PC-3 (cell line): ENCODE results near the gene ERICH2. TPM values are rescaled to one million over a fixed set of nuclear protein-coding genes. Genes with fewer than 3 reads are reported as not detected.

Experiments
- ATAC-seq: fragments of 200-7000 bp; cut with Tn5 transposase; 2 replicates; pipeline ENCODE4 v1.9.1; 2020; ENCODE audit warnings: mild to moderate bottlenecking, moderate library complexity
- BruUV-seq: library from RNA; stranded (reverse); fragments of 400-500 nt; replicated peaks from 2 replicates; lab custom pipeline; 2021; lab: Mats Ljungman, UMichigan
- CTCF ChIA-PET: fragments of 300-600 bp; sonication (Branson Sonifier 250); formaldehyde crosslinking; loops from one replicate; lab custom pipeline; 2022; ENCODE audit warnings: antibody characterized with exemption; lab: Charles Lee
- POLR2A ChIA-PET: fragments of 300-600 bp; sonication (Branson Sonifier 250); formaldehyde crosslinking; loops from one replicate; lab custom pipeline; 2022; ENCODE audit warnings: antibody characterized with exemption; ENCODE audit not compliant: unreplicated experiment; lab: Charles Lee
- DNase-seq: peaks from one replicate; pipeline ENCODE4 v3.0.0-alpha.2; 2015
- H2AFZ ChIP-seq: fragments of 300-600 bp; sonication (generic); 2 replicates; pipeline ENCODE4 v1.6.0; 2016; ENCODE audit warnings: antibody characterized with exemption, low read length
- H3F3A ChIP-seq: fragments of 300-600 bp; sonication (generic); one replicate; pipeline ENCODE4 v1.6.0; 2017; ENCODE audit warnings: antibody characterized with exemption, low read length, control low read depth, mild to moderate bottlenecking; ENCODE audit not compliant: unreplicated experiment
- H3K27ac ChIP-seq: fragments of 300-600 bp; sonication (generic); 2 replicates; pipeline ENCODE4 v1.5.1; 2016; ENCODE audit warnings: mild to moderate bottlenecking, low read length
- H3K27me3 ChIP-seq: fragments of 300-600 bp; sonication (generic); 2 replicates; pipeline ENCODE4 v1.6.1; 2016; ENCODE audit warnings: low read length, mixed read lengths
- H3K36me3 ChIP-seq: fragments of 300-600 bp; sonication (generic); 2 replicates; pipeline ENCODE4 v1.6.1; 2016; ENCODE audit warnings: low read depth, mixed run types, low read length, mixed read lengths
- H3K4me1 ChIP-seq: fragments of 300-600 bp; sonication (generic); 2 replicates; pipeline ENCODE4 v1.5.1; 2016; ENCODE audit warnings: low read length; ENCODE audit not compliant: insufficient read depth
- H3K4me2 ChIP-seq: fragments of 300-600 bp; sonication (generic); 2 replicates; pipeline ENCODE4 v1.6.0; 2016; ENCODE audit warnings: low read length
- H3K4me3 ChIP-seq: fragments of 300-600 bp; sonication (generic); 2 replicates; pipeline ENCODE4 v1.5.1; 2016; ENCODE audit warnings: mild to moderate bottlenecking, low read length, mixed read lengths
- H3K79me2 ChIP-seq: fragments of 300-600 bp; sonication (generic); 2 replicates; pipeline ENCODE4 v1.6.1; 2017; ENCODE audit warnings: low read length, mixed read lengths
- H3K9ac ChIP-seq: fragments of 300-600 bp; sonication (generic); 2 replicates; pipeline ENCODE4 v1.6.0; 2016; ENCODE audit warnings: mild to moderate bottlenecking, low read length
- H3K9me2 ChIP-seq: fragments of 300-600 bp; sonication (generic); replicated peaks from 2 replicates; pipeline ENCODE4 v1.6.1; 2016; ENCODE audit warnings: mixed run types, low read length, mixed read lengths
- H3K9me3 ChIP-seq: fragments of 300-600 bp; sonication (generic); 2 replicates; pipeline ENCODE4 v1.6.1; 2016; ENCODE audit warnings: low read length, mixed read lengths
- H4K20me1 ChIP-seq: fragments of 300-600 bp; sonication (generic); 2 replicates; pipeline ENCODE4 v1.6.1; 2016; ENCODE audit warnings: low read length, mixed read lengths
- CTCF ChIP-seq: fragments of 300-600 bp; sonication (generic); conservative IDR thresholded peaks from 2 replicates; pipeline ENCODE4 v1.5.1; 2017; ENCODE audit warnings: antibody characterized with exemption, low read depth, mild to moderate bottlenecking, low read length
- EZH2 ChIP-seq: fragments of 300-600 bp; sonication (generic); IDR thresholded peaks from one replicate; pipeline ENCODE4 v1.6.1; 2017; ENCODE audit warnings: antibody characterized with exemption, mild to moderate bottlenecking, low read length; ENCODE audit not compliant: unreplicated experiment
- EZH2phosphoT487 ChIP-seq: fragments of 300-600 bp; sonication (generic); IDR thresholded peaks from 2 replicates; pipeline ENCODE4 v1.6.1; 2018; ENCODE audit warnings: mild to moderate bottlenecking, antibody characterized with exemption, low read length, borderline replicate concordance
- intact Hi-C: fragments of 100-400 bp; cut with micrococcal nuclease; formaldehyde crosslinking; loops from 2 replicates; pipeline ENCODE4 v1.9.0; 2023
- total RNA-seq: library from RNA; depleted of rRNA; stranded (reverse); fragments of >200 nt; gene quantifications from 2 replicates; pipeline ENCODE4 v1.2.3, GENCODE V29; 2014

The ERICH2 gene
- total RNA-seq, 1 experiment from 2014 or later = 1.9 TPM

DNA sequence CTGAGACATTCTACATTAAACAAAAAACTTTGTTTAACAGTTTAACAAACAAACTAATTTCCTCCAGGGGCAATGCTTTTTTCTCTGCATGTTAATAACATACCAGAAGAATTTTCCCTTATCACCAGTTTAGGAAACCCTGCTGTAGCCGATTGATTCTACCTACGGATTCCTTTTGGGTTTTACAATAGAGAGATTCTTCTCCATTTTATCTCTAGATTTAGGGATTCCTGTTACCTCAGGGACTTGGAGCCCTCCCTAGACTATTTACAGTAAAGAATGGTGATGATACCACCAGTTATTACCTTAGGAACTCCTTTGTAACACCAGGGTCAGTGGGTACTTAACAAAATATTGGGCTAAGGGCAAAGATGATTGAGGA, 5.3 kb upstream of the ERICH2 start:
- no TSS peak for BruUV-seq
- DNase-seq (no peak), ATAC-seq (no peak)
- H3K36me3 ChIP-seq = no peaks in the 10 kb centered on the region
- no peaks in the 10 kb centered on the region for H3K9me3 ChIP-seq
- no peak for TF ChIP-seq EZH2phosphoT487
- no peak for TF ChIP-seq CTCF
- no peak for TF ChIP-seq EZH2
- no peaks in the 10 kb centered on the region for H3K9me2 ChIP-seq
- ChIA-PET CTCF (interaction anchor here (0.7 kb wide), 1 partner anchor 26 kb away, joined by 4 read pairs; no protein-coding TSS in a partner anchor), POLR2A (no interaction called here)
- no peak overlapping the region for H3K4me2 ChIP-seq
- H3K4me3 ChIP-seq = no peak overlapping the region
- intact Hi-C loops = no loop called here
- H3K9ac ChIP-seq = no peak overlapping the region
- H2AFZ ChIP-seq = no peak overlapping the region
- no peaks in the 10 kb centered on the region for H4K20me1 ChIP-seq
- no peaks in the 10 kb centered on the region for H3K27me3 ChIP-seq
- H3K4me1 ChIP-seq = no peaks in the 10 kb centered on the region
- no peaks in the 10 kb centered on the region for H3K79me2 ChIP-seq
- no peaks in the 10 kb centered on the region for H3F3A ChIP-seq
- no peak overlapping the region for H3K27ac ChIP-seq

DNA sequence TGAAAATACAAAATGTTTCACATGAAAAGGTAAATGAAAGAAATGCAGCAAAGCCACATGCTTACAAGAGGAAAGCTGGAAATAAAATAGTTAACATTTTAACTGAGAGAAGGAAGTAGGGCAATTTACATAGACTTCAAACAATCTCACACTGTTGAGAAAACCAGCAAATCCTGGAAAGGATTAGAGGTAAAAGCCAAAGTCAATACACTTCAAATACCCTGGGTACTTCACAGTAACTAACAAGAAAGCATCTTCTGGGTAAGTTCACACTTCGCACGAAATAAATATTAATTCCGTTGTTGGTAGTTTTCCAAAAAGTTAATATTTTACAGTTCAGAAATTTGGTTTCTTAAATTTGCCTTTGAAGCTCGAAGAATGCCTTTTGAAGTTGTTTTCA, 3.5 kb upstream of the ERICH2 start:
- no peak overlapping the region for H2AFZ ChIP-seq
- no peaks in the 10 kb centered on the region for H3K9me3 ChIP-seq
- no peak overlapping the region for H3K27ac ChIP-seq
- H3K36me3 ChIP-seq = no peaks in the 10 kb centered on the region
- POLR2A ChIA-PET = no interaction called here
- DNase-seq (no peak), ATAC-seq (no peak)
- BruUV-seq = no TSS peak
- CTCF ChIA-PET = no interaction called here
- H3K4me2 ChIP-seq = no peak overlapping the region
- H4K20me1 ChIP-seq = no peaks in the 10 kb centered on the region
- no peaks in the 10 kb centered on the region for H3K79me2 ChIP-seq
- no peaks in the 10 kb centered on the region for H3F3A ChIP-seq
- no peaks in the 10 kb centered on the region for H3K9me2 ChIP-seq
- H3K4me3 ChIP-seq = no peak overlapping the region
- TF ChIP-seq CTCF (no peak), EZH2 (no peak), EZH2phosphoT487 (no peak)
- H3K27me3 ChIP-seq = no peaks in the 10 kb centered on the region
- intact Hi-C loops = no loop called here
- H3K4me1 ChIP-seq = peaks cover 1% of the 10 kb centered on the region; the same call in 1 of the 2 replicates
- no peak overlapping the region for H3K9ac ChIP-seq

DNA sequence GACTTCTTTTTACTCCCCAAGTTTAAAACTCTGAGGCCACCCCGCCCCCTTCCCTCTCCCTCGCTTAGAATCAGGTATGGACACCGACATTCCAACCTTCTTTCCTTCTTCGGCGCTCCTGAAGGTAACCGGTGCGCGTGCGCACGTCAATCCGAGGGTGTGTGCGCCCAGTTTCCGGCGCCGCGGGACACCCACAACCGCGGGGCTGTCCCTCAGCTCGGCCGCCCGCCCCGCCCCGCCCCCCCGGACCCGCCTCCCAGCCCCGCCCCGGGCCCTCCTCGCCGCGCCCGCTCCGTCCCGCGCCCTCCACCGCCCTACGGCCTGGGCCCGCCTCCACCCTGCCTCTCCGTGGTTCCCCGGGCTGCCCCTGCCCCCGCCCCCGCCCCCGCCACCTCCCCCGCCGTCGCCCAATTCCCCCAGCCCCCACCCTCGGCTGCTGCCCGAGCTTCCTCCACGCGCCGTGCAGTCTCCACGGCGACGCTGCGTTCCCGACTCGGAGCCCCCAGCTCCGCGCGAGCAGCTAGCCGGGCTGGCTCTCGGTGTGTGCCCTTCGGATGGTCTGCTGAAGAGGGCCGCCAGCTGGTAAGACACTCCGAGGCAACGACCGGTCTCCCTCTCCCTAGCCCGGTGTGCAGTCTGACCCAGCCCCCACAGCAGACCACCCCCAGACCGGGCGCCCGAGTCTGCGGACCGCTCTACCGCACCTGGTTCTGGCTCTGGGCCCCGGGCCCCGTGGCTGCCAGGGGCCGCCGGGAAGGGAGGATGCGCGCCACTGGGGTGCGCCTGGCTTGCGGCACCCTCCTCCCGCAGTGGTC, 635 bp downstream of the ERICH2 start:
- CTCF ChIA-PET = interaction anchor here (0.5 to 1.4 kb wide), 4 partner anchors 23 to 102 kb away, joined by 3 to 4 read pairs (median 4); no protein-coding TSS in a partner anchor
- Histone ChIP-seq H2AFZ (peak overlapping the region; percentile 100), H3K9ac (peak overlapping the region; percentile 82), H3K4me2 (peak overlapping the region; percentile 99), H3K36me3 (no peaks in the 10 kb centered on the region), H3K27me3 (no peaks in the 10 kb centered on the region), H3K9me3 (no peaks in the 10 kb centered on the region), H3F3A (no peaks in the 10 kb centered on the region), H3K9me2 (no peaks in the 10 kb centered on the region), H3K4me1 (peaks cover 7% of the 10 kb centered on the region; the same call in 1 of the 2 replicates), H3K4me3 (peak overlapping the region; percentile 99), H3K27ac (peak overlapping the region; percentile 58), H3K79me2 (no peaks in the 10 kb centered on the region), H4K20me1 (no peaks in the 10 kb centered on the region)
- TF ChIP-seq CTCF (0 out of 2 replicates have a peak, but pooled peaks have one; percentile 16), EZH2 (no peak)
- intact Hi-C loops = loop anchor here (2.0 kb wide), 1 partner anchor 32 kb away; no protein-coding TSS in a partner anchor
- no TSS peak for BruUV-seq
- ATAC-seq (peak; percentile 91), DNase-seq (peak; percentile 88)
- POLR2A ChIA-PET = interaction anchor here (0.7 to 1.0 kb wide), 2 partner anchors 11 to 32 kb away, joined by 5 to 11 read pairs; no protein-coding TSS in a partner anchor
